Nephron (organoid): ENCODE data around the gene USP8.
"Not testable (repeated sequence)": the region's sequence is repeated elsewhere in the genome, so short reads cannot be mapped to it uniquely, and the experiment has no call there.

Experiments used
- H3K27ac Mint-ChIP-seq, 3 experiments: 2 replicates each; pipeline ENCODE4 v1.8.0; 2020; ENCODE audit warnings: mixed read lengths in 3 of 3, mild to moderate bottlenecking in 2 of 3, moderate library complexity in 1 of 3
- H3K27me3 Mint-ChIP-seq: 2 replicates; pipeline ENCODE4 v1.8.0; 2021; ENCODE audit warnings: low read depth, mild to moderate bottlenecking, moderate library complexity, mixed read lengths
- H3K36me3 Mint-ChIP-seq: 2 replicates; pipeline ENCODE4 v1.8.0; 2020; ENCODE audit warnings: low read depth, mixed read lengths
- H3K4me1 Mint-ChIP-seq: 2 replicates; pipeline ENCODE4 v1.8.0; 2020; ENCODE audit warnings: mixed read lengths
- H3K4me3 Mint-ChIP-seq, 3 experiments: 2 replicates each; pipeline ENCODE4 v1.8.0; 2020; ENCODE audit warnings: mild to moderate bottlenecking in 3 of 3, mixed read lengths in 3 of 3, moderate library complexity in 2 of 3
- H3K9me3 Mint-ChIP-seq: 2 replicates; pipeline ENCODE4 v1.8.0; 2020; ENCODE audit warnings: mixed read lengths
- TF ChIP-seq, protein P1 (sequence below), 3 experiments: fragments of 200-600 bp; sonication (generic); IDR thresholded peaks; one replicate each; pipeline ENCODE4 v1.5.0; 2021; ENCODE audit warnings: antibody characterized with exemption in 3 of 3; ENCODE audit not compliant: unreplicated experiment in 3 of 3

Gene USP8

DNA sequence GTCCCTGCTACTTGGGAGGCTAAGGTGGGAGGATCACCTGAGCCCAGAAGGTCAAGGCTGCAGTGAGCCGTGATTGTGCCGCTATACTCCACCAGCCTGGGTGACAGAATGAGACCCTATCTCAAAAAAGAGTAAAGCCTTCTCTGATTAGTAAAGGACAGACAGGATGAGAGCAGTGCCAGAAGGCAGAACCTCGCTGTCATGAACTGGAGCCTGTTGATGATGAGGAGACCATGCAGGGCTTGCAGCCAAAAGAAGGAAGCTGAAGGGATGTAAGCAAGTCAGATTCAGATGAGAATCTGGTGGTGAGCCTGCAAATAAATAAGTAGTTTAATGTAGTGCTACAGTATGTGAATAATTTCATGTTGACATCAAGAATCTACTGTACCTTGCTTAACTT lies 69.4 kb downstream of the USP8 start:
- TF ChIP-seq, protein P1, sequence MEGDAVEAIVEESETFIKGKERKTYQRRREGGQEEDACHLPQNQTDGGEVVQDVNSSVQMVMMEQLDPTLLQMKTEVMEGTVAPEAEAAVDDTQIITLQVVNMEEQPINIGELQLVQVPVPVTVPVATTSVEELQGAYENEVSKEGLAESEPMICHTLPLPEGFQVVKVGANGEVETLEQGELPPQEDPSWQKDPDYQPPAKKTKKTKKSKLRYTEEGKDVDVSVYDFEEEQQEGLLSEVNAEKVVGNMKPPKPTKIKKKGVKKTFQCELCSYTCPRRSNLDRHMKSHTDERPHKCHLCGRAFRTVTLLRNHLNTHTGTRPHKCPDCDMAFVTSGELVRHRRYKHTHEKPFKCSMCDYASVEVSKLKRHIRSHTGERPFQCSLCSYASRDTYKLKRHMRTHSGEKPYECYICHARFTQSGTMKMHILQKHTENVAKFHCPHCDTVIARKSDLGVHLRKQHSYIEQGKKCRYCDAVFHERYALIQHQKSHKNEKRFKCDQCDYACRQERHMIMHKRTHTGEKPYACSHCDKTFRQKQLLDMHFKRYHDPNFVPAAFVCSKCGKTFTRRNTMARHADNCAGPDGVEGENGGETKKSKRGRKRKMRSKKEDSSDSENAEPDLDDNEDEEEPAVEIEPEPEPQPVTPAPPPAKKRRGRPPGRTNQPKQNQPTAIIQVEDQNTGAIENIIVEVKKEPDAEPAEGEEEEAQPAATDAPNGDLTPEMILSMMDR (IDR thresholded peaks at IDR 0.05; ENCODE audit: unreplicated experiment in 3 of 3), result no peak
- Mint-ChIP-seq H3K27me3 (no peaks in the 10 kb centered on the region), H3K4me1 (no peaks in the 10 kb centered on the region), H3K27ac (no peak overlapping the region), H3K36me3 (peaks cover 73% of the 10 kb centered on the region), H3K9me3 (no peaks in the 10 kb centered on the region), H3K4me3 (no peak overlapping the region)

DNA sequence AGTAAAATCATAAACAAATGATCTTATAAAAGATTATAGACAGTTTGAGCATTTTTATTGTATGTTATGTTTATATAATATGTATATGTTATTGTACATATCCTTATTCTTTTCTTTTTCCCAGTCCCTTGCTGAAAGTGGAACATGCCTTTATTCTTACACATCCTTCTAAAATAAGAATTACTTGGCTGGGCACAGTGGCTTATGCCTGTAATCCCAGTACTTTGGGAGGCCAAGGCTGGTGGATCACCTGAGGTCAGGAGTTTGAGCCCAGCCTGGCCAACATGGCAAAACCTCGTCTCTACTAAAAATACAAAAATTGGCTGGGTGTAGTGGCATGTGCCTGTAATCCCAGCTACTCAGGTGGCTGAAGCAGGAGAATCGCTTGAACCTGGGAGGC lies 70.3 kb downstream of the USP8 start:
- H3K4me3 Mint-ChIP-seq, H3K27ac Mint-ChIP-seq: not testable (repeated sequence)
- peaks cover 74% of the 10 kb centered on the region for H3K36me3 Mint-ChIP-seq

DNA sequence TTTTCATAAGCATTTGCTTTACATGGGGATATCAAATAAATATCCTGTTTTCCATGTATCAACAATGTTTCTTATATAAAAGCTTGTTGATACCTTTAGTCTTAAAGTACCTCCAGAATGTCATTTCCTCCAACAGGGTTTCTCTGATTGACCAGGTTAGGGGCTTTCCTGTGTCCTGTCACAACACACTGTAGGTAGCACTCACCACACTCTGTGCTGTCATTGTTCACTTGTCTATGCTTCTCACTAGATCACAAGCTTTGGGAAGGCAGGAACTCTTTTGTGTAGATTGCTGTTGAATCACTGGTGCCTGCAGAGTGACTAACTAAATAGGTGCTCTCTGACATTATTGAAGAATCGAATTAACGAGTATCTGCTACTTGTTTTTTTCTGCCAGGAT lies 72.5 kb downstream of the USP8 start:
- Mint-ChIP-seq H3K36me3 (peaks cover 68% of the 10 kb centered on the region), H3K4me3 (no peak overlapping the region), H3K27me3 (no peaks in the 10 kb centered on the region), H3K9me3 (no peaks in the 10 kb centered on the region), H3K4me1 (no peaks in the 10 kb centered on the region), H3K27ac (no peak overlapping the region)
- TF ChIP-seq, protein P1 (IDR thresholded peaks at IDR 0.05; ENCODE audit: unreplicated experiment in 3 of 3), result no peak

More for the DNA sequence above, 70.3 kb downstream of the USP8 start:
- H3K27me3 Mint-ChIP-seq, H3K4me1 Mint-ChIP-seq, H3K9me3 Mint-ChIP-seq: not testable (repeated sequence)

DNA sequence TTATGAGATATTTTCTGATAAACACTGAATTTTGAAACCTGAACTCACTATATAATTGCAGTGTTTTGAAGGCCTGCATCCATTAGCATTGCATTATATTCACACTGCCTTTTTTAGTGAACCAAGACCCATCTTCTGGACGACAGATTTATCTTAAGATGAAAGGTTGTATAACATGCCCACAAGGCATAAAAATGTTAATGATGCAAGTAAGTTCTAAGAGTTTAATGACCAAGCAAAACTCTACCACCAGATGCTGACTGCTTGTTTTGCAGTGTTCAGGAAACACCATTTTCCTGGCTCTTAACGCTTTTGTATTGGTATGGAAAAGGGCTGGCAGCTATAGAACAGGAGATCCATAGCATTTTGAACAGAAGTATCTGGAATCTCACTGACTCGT lies 76.1 kb downstream of the USP8 start:
- no peaks in the 10 kb centered on the region for H3K9me3 Mint-ChIP-seq
- TF ChIP-seq, protein P1 (IDR thresholded peaks at IDR 0.05; ENCODE audit: unreplicated experiment in 3 of 3), result no peak
- H3K4me1 Mint-ChIP-seq, result peaks cover 6% of the 10 kb centered on the region
- H3K36me3 Mint-ChIP-seq, result peaks cover 52% of the 10 kb centered on the region
- no peaks in the 10 kb centered on the region for H3K27me3 Mint-ChIP-seq
- no peak overlapping the region for H3K4me3 Mint-ChIP-seq
- H3K27ac Mint-ChIP-seq, result no peak overlapping the region

DNA sequence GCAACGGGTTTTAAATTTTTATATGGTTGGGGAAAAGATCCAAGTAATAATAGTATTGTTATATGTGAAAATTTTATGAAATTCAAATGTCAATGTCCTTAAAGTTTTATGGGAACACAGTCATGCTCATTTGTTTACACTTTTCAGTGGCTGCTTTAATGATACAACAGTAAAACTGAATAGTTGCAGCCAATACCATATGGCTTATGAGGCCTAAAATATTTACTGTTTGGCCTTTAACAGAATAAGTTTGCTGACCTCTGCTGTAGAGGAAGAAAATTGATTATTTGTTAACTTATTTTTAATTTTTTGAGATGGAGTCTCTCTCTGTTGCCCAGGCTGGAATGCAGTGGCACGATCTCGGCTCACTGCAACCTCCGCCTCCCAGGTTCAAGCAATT lies 77.6 kb downstream of the USP8 start:
- H3K27me3 Mint-ChIP-seq, result no peaks in the 10 kb centered on the region
- H3K27ac Mint-ChIP-seq, result no peak overlapping the region
- no peaks in the 10 kb centered on the region for H3K9me3 Mint-ChIP-seq
- TF ChIP-seq, protein P1 (IDR thresholded peaks at IDR 0.05; ENCODE audit: unreplicated experiment in 3 of 3), result no peak
- no peak overlapping the region for H3K4me3 Mint-ChIP-seq
- peaks cover 17% of the 10 kb centered on the region for H3K4me1 Mint-ChIP-seq
- peaks cover 42% of the 10 kb centered on the region for H3K36me3 Mint-ChIP-seq

DNA sequence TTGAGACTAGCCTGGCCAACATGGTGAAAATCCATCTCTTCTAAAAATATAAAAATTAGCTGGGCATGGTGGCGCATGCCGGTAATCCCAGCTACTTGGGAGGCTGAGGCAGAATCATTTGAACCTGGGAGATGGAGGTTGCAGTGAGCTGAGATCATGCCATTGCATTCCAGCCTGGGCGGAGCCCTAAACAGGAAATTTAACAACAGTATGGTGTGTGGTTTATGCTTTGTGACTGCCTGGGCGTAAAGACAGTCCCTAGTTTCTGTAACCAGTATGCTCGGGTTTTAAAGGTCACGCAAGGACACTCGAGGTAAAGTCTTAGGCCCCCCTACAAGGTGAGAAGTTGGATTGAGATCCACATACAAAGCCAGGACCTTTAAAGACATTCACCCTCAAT lies 78.9 kb downstream of the USP8 start:
- Mint-ChIP-seq H3K36me3 (peaks cover 38% of the 10 kb centered on the region), H3K27me3 (no peaks in the 10 kb centered on the region), H3K27ac (no peak overlapping the region), H3K9me3 (no peaks in the 10 kb centered on the region), H3K4me3 (no peak overlapping the region), H3K4me1 (peaks cover 17% of the 10 kb centered on the region)
- TF ChIP-seq, protein P1 (IDR thresholded peaks at IDR 0.05; ENCODE audit: unreplicated experiment in 3 of 3), result no peak

DNA sequence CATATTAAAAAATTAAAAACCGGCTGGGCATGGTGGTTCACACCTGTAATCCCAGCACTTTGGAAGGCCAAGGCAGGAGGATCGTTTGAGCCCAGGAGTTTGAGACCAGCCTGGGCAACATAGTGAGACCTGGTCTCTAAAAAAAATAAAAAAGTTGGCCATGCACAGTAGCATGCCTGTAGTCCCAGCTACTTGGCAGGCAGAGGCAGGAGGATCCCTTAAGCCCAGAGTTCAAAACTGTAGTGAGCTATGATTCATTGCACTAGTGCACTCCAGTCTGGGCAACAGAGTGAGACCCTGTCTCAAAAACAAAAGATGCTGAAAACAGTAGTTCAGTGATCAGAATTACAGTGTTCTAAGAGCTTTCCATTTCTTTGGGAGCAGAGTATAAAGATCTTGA lies 81.5 kb downstream of the USP8 start:
- H3K27ac Mint-ChIP-seq, result peak overlapping the region in 2 of 3 experiments; percentile 15 to 23
- peaks cover 17% of the 10 kb centered on the region for H3K4me1 Mint-ChIP-seq
- not testable (repeated sequence) for H3K27me3 Mint-ChIP-seq, H3K4me3 Mint-ChIP-seq, H3K9me3 Mint-ChIP-seq
- H3K36me3 Mint-ChIP-seq, result peaks cover 24% of the 10 kb centered on the region
